Activated CD4-positive, CD25-positive, alpha-beta regulatory T cell (primary cell): ENCODE measurements around the gene SLC6A18.

Experiments
- DNase-seq, 4 experiments: peaks; one replicate each; lab custom pipeline; 2025; lab: John Stamatoyannopoulos, UW

SLC6A18 gene

GRCh38 chr5:1186351-1187233, 38.6 kb upstream of the SLC6A18 start:
- DNase-seq: no peak

GRCh38 chr5:1187234-1187949, 37.8 kb upstream of the SLC6A18 start:
- DNase-seq: no peak

- DNase-seq: no peak
Observed at GRCh38 chr5:1187950-1188334, 37.2 kb upstream of the SLC6A18 start.

- DNase-seq: no peak
Observed at GRCh38 chr5:1188464-1188863, 36.7 kb upstream of the SLC6A18 start.

DNA sequence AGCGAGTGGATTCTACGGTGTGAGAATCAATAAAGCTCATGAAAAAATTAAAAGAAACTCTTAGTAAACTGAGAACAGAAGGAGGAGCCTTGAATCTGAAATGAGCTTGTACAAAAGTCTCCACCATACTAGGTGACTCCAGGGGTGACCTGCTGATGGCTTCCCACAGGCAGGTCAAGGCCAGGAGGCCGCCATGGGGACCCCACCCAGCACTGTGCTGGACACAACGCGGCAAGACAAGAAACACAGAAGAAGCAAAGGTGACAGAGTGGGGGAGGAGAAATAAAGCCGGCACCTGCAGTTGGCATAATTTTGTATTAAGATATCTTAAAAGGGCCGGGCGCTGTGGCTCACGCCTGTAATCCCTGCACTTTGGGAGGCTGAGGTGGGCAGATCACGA, 35.9 kb upstream of the SLC6A18 start:
- no peak for DNase-seq

- DNase-seq: no peak
Observed at GRCh38 chr5:1190278-1190677, 34.9 kb upstream of the SLC6A18 start.

DNA sequence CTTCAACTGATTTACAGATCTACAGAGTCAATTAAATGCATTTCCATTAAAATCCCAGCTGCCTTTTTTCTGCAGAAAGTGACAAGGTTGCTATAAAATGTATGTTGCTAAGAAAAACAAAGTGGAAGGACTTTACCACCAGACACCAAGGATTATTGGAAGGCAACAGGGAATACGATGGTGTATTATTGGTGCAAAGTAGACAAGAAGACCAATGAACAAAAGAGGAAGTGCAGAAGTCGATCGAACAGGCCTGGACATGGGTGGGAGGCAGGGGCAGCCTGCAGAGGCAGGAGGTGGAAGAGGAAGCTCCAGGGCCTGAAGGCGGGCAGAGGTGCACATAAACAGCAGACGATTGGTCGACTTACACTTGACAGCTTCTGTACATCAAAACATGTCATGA, 34.3 kb upstream of the SLC6A18 start:
- DNase-seq: no peak

GRCh38 chr5:1192971-1193590, 32.1 kb upstream of the SLC6A18 start:
- no peak for DNase-seq

GRCh38 chr5:1193591-1193985, 31.6 kb upstream of the SLC6A18 start:
- DNase-seq: no peak

- DNase-seq: no peak
Observed at GRCh38 chr5:1194378-1194777, 30.8 kb upstream of the SLC6A18 start.

DNA sequence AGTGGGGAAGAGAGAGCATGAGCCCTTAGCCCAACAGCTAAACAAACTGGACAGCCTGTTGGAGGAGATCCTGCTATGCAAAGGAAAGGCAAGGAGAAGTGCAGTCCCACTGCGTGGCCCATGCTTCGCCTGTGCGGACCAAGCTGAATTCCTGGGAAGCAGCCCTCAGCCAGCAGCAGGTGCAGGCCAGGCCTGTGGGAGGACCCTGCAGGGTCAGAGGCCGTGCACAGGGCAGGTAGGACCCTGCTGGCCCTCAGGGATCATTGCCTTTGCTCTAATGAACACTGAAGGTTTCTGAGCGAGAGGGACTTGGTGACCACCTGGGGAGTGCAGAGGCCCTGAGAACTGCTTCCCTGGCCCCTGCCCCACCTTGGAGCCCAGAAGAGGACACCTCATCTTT, 29.7 kb upstream of the SLC6A18 start:
- no peak for DNase-seq

DNA sequence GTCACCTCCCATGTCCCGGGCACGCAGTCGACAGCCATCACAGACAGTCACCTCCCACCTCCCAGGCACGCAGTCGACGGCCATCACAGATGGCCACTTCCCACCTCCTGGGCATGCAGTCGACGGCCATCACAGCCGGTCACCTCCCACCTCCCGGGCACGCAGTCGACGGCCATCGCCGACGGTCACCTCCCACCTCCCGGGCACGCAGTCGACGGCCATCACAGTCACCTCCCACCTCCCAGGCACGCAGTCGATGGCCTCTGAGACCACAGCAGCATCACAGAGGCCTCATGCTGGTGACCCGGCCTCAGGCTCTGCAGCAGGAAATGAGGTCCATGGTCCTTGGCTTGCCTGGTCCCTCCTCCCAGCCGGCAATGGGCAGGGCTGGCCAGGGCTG, 29.3 kb upstream of the SLC6A18 start:
- DNase-seq: no peak

GRCh38 chr5:1196562-1196961, 28.6 kb upstream of the SLC6A18 start:
- no peak for DNase-seq

DNA sequence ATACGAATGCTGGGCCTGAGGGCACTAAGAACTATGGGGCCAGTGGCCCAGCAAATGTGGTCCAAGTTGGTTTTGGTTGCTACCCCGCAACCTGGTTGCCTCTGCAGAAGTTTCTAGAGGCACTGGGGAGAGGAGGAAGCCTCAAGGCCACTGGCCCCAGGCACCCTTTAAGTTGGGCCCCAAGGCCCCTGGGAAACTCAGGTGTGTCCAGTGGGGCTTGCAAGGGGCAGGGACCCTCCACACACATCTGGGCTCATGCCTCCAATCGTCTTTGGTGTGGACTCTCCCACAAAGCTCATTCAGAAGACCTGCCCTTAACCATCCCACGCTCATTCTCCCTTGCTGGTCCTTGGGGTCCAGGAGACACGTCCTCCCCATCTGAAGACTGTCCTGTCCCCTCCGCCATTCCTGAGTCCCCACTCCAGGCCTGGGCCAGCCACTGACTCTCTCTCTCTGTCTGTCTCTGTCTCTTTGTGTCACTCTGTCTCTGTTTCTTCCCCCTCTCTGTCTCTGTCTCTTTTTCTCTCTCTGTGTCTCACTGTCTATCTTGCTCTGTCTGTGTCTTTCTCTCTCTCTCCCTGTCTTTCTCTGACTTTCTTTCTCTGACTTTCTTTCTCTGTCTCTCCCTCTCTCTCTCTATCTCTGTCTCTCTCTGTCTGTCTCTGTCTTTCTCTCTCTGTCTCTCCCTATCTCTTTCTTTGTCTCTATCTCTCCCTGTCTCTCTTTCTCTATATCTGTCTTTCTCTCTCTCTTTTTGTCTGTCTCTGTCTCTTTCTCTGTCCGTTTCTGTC, 27.1 kb upstream of the SLC6A18 start:
- DNase-seq: no peak

DNA sequence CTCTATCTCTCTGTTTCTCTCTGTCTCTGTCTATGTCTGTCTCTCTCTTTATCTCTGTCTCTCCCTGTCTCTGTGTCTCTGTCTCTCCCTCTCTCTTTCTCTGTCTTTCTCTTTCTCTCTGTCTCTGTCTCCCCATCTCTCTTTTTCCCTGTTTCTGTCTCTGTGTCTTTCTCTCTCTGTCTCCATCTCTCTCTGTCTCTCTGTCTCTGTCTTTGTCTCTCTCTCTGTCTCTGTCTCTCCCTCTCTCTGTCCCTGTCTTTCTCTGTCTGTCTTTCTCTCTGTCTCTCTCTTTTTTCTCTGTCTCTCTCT, 25.9 kb upstream of the SLC6A18 start:
- no peak for DNase-seq

GRCh38 chr5:1199649-1200494, 25.3 kb upstream of the SLC6A18 start:
- DNase-seq: no peak

- DNase-seq: no peak
Observed at GRCh38 chr5:1200495-1201326, 24.5 kb upstream of the SLC6A18 start.

DNA sequence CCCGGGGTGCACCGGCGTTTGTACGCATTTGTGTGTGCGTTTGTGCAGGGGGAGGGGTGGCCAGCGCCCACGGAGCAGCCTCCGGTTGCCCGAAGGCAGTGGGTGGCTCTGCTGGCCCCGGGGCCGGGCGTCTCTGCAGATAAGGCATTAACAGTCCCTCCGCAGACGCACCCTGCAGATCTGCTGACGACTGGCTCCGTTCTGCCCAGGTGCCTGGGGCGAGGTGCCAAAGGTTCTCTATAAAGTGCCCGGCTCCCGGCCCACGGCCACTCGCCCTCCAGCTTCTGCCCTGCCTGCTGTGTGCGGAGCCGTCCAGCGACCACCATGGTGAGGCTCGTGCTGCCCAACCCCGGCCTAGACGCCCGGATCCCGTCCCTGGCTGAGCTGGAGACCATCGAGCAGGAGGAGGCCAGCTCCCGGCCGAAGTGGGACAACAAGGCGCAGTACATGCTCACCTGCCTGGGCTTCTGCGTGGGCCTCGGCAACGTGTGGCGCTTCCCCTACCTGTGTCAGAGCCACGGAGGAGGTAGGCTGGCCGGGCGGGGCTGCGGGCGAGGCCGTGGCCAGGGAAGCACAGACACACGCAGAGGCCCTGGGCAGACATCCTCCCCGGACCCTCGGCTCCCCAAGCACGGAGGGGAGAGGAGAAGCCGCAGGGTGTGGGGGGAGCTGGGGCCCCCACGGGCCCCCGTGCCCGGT, 23.7 kb upstream of the SLC6A18 start, which contains the start of gene SLC6A19:
TSS of gene SLC6A19 (plus strand) at position 269 of the 699 bp plus-strand sequence. CDS start at position 325, 56 bp downstream.
- DNase-seq: no peak

- DNase-seq: no peak
Observed at GRCh38 chr5:1202026-1202797, 23.0 kb upstream of the SLC6A18 start.
